GM19043 (cell line): ENCODE measurements around the gene RPL36AL.
"Not testable (repeated sequence)": the region's sequence is repeated elsewhere in the genome, so short reads cannot be mapped to it uniquely, and the experiment has no call there.

Experiments used
- ATAC-seq: cut with Tn5 transposase; IDR thresholded peaks from one replicate; pipeline ENCODE4 v1.9.1; 2021; ENCODE audit warnings: low read depth; ENCODE audit not compliant: unreplicated experiment

RPL36AL gene

GRCh38 chr14:49619730-49620129 is 696 bp downstream of the RPL36AL start:
- ATAC-seq: no peak

GRCh38 chr14:49619273-49619672 is 1.2 kb downstream of the RPL36AL start:
- not testable (repeated sequence) for ATAC-seq

- no peak for ATAC-seq
These were observed 2.4 kb downstream of the RPL36AL start for GRCh38 chr14:49617852-49618519.

DNA sequence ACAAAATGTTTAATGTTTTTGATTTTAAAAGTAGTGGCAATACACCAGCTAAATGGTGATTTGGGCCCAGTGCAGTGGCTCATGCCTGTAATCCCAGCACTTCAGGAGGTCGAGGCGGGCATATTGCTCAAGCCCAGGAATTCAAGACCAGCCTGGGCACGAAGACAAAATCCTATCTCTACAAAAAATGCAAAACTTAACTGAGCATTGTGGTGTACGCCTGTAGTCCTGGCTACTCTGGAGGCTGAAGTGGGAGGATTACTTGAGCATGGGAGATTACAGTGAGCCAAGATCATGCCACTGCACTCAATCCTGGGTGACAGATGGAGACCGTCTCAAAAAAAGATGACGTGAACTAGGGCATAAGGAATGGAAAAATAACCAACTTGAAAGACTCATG is 4.7 kb downstream of the RPL36AL start:
- no peak for ATAC-seq

DNA sequence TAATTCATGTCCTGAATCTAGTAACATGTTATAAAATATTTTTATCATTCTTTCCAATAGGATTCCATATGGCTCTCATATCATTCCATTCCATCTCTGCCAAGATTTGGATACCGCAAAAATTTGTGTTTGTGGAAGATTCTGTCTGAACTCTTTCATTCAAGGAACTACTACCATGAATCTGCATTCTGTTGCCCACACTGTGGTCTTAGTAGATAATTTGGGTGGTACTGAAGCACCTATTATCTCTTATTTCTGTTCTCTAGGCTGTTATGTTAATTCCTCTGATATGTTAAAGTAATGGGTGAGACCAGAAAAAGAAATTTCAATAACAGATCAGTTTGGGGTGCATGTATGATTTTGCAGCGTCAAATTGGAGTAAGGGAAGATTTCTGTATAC is 6.2 kb downstream of the RPL36AL start:
- no peak for ATAC-seq

DNA sequence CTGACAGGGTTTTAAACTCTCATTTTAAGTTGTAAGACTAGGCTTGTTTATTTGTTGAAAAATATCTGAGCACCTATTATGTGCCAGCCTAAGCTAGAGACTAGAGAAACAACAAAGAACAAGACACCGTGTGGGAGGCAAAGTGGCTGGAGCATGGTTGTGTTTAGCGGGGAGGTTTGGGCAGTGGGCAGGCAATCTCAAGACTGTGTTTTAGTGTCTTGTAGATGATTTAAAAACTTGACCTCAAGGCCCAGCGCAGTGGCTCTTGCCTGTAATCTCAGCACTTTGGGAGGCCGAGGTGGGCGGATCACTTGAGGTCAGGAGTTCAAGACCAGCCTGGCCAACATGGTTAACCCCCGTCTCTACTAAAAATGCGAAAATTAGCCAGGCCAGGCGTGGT is 7.8 kb downstream of the RPL36AL start:
- no peak for ATAC-seq

DNA sequence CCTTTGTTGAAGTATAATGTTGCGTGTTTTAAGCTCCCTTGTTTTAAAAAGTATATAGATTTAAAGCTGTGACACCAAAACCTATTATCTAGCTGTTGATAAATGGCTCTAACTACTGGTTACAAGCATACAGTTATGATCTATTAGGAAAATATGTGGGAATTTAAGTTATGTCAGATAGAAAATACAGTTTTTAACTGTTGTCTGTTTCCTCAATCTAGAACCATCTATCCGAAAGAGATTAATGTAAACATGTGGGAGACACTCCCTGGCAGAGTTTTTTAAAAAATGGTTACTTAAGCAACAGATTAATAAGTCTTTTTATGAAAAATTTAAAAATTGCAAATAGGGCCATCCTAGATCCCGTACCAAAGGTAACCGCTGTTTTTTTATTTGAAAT is 8.2 kb downstream of the RPL36AL start:
- ATAC-seq: no peak

GRCh38 chr14:49607583-49607982 is 12.8 kb downstream of the RPL36AL start:
- ATAC-seq: no peak

GRCh38 chr14:49598485-49599300 is 21.7 kb downstream of the RPL36AL start, which contains the start of gene LRR1:
Gene LRR1 (plus strand): TSS chr14:49598940. CDS start chr14:49599021, 81 bp downstream.
- ATAC-seq: peak; percentile 47

DNA sequence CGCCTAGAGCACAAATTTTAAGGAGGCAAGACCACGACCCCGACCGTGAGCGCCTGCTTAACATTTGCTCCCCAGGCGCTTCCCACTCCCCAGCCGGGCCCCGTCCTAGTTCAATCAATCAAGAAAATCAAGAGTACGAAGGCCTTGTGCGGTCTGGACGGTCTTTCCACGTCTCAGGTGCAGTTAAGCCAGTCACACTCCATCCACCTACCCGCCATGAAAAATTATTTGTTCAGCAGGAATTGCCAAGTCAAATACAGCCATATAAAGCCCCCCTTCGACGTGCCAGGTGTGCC is 22.3 kb downstream of the RPL36AL start:
- no peak for ATAC-seq

DNA sequence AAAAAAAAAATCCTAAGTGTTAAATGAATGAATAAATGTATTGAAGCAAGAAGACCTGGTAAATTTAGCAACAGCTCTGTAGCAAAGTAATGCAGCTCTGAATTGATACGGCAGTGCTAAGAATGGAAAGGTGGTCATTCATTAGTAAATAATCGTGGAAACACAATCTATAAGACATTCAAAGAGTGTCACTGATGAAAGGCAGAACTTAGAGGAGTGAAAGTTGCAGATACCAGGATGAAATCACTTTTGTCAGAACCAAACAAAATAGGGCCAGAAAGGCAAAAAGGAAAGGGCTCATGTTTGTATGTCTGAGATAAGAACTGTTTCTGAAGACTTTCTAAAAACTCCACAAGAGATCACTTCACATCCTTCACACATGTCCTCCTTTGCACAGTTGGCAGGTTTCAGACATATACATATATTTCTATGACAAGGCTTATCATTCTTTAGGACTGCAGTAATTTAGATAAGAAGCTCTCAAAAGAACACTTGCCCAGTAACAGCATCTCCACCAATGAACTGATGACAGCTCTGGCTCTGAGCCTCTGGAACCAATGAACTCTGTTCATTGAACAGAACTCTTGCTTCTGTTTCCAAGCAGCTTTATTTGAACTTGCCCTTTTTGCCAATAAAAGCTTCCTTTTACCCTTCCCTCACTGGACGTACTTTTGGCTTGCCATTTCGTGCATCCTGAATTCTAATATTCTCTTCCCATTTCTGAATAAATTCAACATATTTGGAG is 25.9 kb downstream of the RPL36AL start:
- no peak for ATAC-seq

DNA sequence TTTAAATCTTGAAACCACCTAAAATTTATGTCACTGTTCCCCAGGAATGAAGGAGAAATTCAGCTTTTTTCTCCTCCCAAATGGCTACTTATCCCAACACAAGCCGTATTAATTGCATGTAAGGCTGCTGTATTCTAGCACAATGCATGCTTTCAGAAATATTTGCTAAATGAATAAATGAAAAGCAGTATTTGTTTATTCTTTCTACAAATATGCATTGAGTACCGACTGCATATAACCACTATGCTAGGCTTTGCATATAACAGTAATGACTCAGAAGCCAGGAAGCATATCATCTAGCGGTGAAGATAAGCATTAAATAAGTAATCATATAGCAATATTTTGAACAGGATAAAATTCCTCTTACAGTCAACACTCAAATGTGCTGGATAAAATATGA is 27.4 kb downstream of the RPL36AL start:
- ATAC-seq: no peak

GRCh38 chr14:49589387-49589786 is 31.0 kb downstream of the RPL36AL start:
- ATAC-seq: no peak

GRCh38 chr14:49586673-49587460 is 33.6 kb downstream of the RPL36AL start:
- ATAC-seq: no peak

- ATAC-seq: peak; percentile 92
These were observed 34.4 kb downstream of the RPL36AL start, which contains the start of gene RPS29 for GRCh38 chr14:49585803-49586672. Gene RPS29 (minus strand): TSS chr14:49586380. CDS start chr14:49586346, 34 bp downstream.

GRCh38 chr14:49584981-49585640 is 35.3 kb downstream of the RPL36AL start:
- not testable (repeated sequence) for ATAC-seq

DNA sequence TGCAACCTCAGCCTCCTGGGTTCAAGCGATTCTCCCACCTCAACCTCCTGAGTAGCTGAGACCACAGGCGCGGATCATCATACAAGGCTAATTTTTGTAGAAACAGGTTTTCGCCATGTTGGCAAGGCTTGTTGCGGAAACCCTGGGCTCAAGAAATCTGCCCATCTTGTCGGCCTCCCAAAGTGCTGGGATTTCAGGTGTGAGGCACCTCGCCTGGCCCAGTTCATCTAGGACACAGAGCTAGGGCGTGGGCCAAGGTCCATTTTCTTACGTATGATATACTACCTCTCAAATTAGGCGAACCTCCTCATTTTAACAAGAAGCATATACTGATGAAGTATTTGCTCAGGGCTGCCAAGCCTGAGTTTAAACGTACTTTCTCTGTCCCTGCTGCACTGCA is 36.4 kb downstream of the RPL36AL start:
- no peak for ATAC-seq

DNA sequence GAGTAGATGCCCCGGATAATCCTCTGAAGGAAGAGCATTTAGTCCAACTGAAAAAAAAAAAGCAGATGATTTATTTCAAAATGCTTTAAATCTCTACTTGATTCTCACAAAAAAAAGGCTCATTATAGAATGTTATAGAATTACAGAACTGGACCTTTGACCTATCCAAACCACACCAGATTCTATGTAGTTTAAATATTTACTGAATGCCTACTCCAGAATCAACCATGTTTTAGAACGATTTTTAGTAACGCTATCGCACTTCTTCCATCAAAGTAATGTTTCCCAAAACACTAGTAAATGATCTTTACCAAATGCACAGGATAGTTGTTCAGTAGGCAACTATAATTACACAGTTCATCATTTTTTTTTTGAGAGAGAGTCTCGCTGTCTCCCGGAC is 36.8 kb downstream of the RPL36AL start:
- ATAC-seq: no peak
